H1 (cell line): ENCODE measurements around the gene CD300A. TPM values are rescaled to one million over a fixed set of nuclear protein-coding genes. Genes with fewer than 3 reads are reported as not detected.

ENCODE experiments used
- CTCF ChIA-PET: fragments of 300-600 bp; sonication (Branson Sonifier 250); formaldehyde crosslinking; loops from one replicate; lab custom pipeline; 2021; ENCODE audit not compliant: partially characterized antibody; lab: Charles Lee
- POLR2A ChIA-PET: fragments of 300-600 bp; sonication (Branson Sonifier 250); formaldehyde crosslinking; loops from one replicate; lab custom pipeline; 2021; ENCODE audit warnings: inconsistent platforms; ENCODE audit not compliant: partially characterized antibody; lab: Charles Lee
- DNase-seq, 2 experiments: peaks; one replicate each; pipeline versions ENCODE4 v3.0.0 to v3.0.0-alpha.2; 2010 to 2022; ENCODE audit warnings: low spot score in 2 of 2, low read depth in 1 of 2, mixed read lengths in 1 of 2
- FAIRE-seq: peaks from 2 replicates; lab custom pipeline; 2011; peaks lifted over from hg19 to GRCh38; lab: Jason Lieb, UNC
- H2AFZ ChIP-seq: 2 replicates; pipeline ENCODE4 v1.8.1; 2012; ENCODE audit warnings: low read length, inconsistent platforms
- H2AK5ac ChIP-seq: 2 replicates; pipeline ENCODE4 v1.6.1; 2013; ENCODE audit warnings: low read depth, low read length
- H2BK120ac ChIP-seq: replicated peaks from 2 replicates; pipeline ENCODE3; 2013; ENCODE audit warnings: low read depth, low read length, inconsistent platforms
- H2BK12ac ChIP-seq: 2 replicates; pipeline ENCODE4 v1.6.1; 2013; ENCODE audit warnings: low read depth, low read length
- H2BK15ac ChIP-seq: 2 replicates; pipeline ENCODE4 v1.6.1; 2013; ENCODE audit warnings: low read length
- H2BK20ac ChIP-seq: 2 replicates; pipeline ENCODE4 v1.6.1; 2013; ENCODE audit warnings: low read length
- H2BK5ac ChIP-seq: 2 replicates; pipeline ENCODE4 v1.6.1; 2013; ENCODE audit warnings: low read depth, low read length
- H3K14ac ChIP-seq: 2 replicates; pipeline ENCODE4 v1.6.1; 2013; ENCODE audit warnings: inconsistent platforms; ENCODE audit not compliant: insufficient read length
- H3K18ac ChIP-seq: 2 replicates; pipeline ENCODE4 v1.6.1; 2013; ENCODE audit warnings: low read length; ENCODE audit errors: extremely low read depth
- H3K23ac ChIP-seq: 2 replicates; pipeline ENCODE4 v1.6.1; 2013; ENCODE audit warnings: inconsistent platforms; ENCODE audit not compliant: insufficient read length
- H3K23me2 ChIP-seq: 2 replicates; pipeline ENCODE4 v1.6.1; 2013; ENCODE audit warnings: low read depth, low read length
- H3K27ac ChIP-seq: 2 replicates; pipeline ENCODE4 v1.6.1; 2011; ENCODE audit warnings: low read depth, low read length, inconsistent platforms
- H3K27me3 ChIP-seq, 4 experiments: replicated peaks in 1 of 4; 1 replicate in 1 of 4; 2 replicates in 3 of 4; pipeline versions ENCODE4 v1.6.1 to v1.8.1; 2011 to 2013; ENCODE audit warnings: low read length in 3 of 4, mild to moderate bottlenecking in 3 of 4, inconsistent platforms in 2 of 4, mixed read lengths in 2 of 4, moderate library complexity in 1 of 4; ENCODE audit not compliant: control insufficient read depth in 3 of 4, insufficient read depth in 3 of 4; ENCODE audit errors: extremely low read depth in 1 of 4
- H3K36me3 ChIP-seq, 4 experiments: 2 replicates each; pipeline versions ENCODE4 v1.6.1 to v1.8.1; 2011 to 2013; ENCODE audit warnings: mild to moderate bottlenecking in 4 of 4, low read length in 3 of 4, moderate library complexity in 2 of 4, control low read depth in 1 of 4, inconsistent platforms in 1 of 4; ENCODE audit not compliant: insufficient read depth in 4 of 4, control insufficient read depth in 2 of 4
- H3K4ac ChIP-seq: replicated peaks from 2 replicates; pipeline ENCODE3; 2013; ENCODE audit warnings: low read length, low read depth, mixed read lengths, inconsistent platforms; ENCODE audit not compliant: insufficient read length
- H3K4me1 ChIP-seq, 4 experiments: replicated peaks in 1 of 4; 1 replicate in 1 of 4; 2 replicates in 3 of 4; pipeline versions ENCODE4 v1.6.1 to v1.8.1; 2011 to 2013; ENCODE audit warnings: low read length in 3 of 4, inconsistent platforms in 2 of 4, mixed read lengths in 1 of 4; ENCODE audit not compliant: insufficient read depth in 4 of 4, control insufficient read depth in 3 of 4
- H3K4me2 ChIP-seq, 2 experiments: 2 replicates each; pipeline versions ENCODE4 v1.6.1 to v1.8.1; 2011 to 2013; ENCODE audit warnings: low read depth in 2 of 2, low read length in 2 of 2, control low read depth in 1 of 2, inconsistent platforms in 1 of 2, mild to moderate bottlenecking in 1 of 2; ENCODE audit not compliant: insufficient read depth in 1 of 2
- H3K4me3 ChIP-seq, 4 experiments: fragments of 200-600, 300-600 bp in 1 of 4; sonication (generic), shearing (Covaris generic), sonication (Bioruptor Twin) in 1 of 4; 2 replicates each; pipeline versions ENCODE4 v1.5.1 to v1.8.1; 2011 to 2016; ENCODE audit warnings: low read length in 4 of 4, low read depth in 3 of 4, control low read depth in 2 of 4, inconsistent platforms in 2 of 4, mild to moderate bottlenecking in 2 of 4, mixed read lengths in 1 of 4, moderate library complexity in 1 of 4; ENCODE audit not compliant: insufficient read depth in 2 of 4; ENCODE audit errors: extremely low read depth in 1 of 4
- H3K56ac ChIP-seq: replicated peaks from 2 replicates; pipeline ENCODE3; 2013; ENCODE audit warnings: low read depth, mild to moderate bottlenecking, mixed read lengths, low read length, inconsistent platforms; ENCODE audit not compliant: insufficient read length
- H3K79me1 ChIP-seq: 2 replicates; pipeline ENCODE4 v1.6.1; 2013; ENCODE audit warnings: low read depth, low read length, control low read depth
- H3K79me2 ChIP-seq, 2 experiments: 2 replicates each; pipeline versions ENCODE4 v1.6.1 to v1.8.1; 2012 to 2013; ENCODE audit warnings: low read length in 2 of 2, mild to moderate bottlenecking in 2 of 2, inconsistent platforms in 1 of 2; ENCODE audit not compliant: insufficient read depth in 2 of 2, control insufficient read depth in 1 of 2
- H3K9ac ChIP-seq, 4 experiments: replicated peaks in 1 of 4; 1 replicate in 1 of 4; 2 replicates in 3 of 4; pipeline versions ENCODE4 v1.6.1 to v1.8.1; 2011 to 2013; ENCODE audit warnings: low read depth in 3 of 4, low read length in 3 of 4, control low read depth in 2 of 4, mild to moderate bottlenecking in 2 of 4, moderate library complexity in 2 of 4, inconsistent platforms in 1 of 4; ENCODE audit errors: extremely low read depth in 1 of 4
- H3K9me3 ChIP-seq, 2 experiments: 2 replicates each; pipeline versions ENCODE4 v1.6.1 to v1.8.1; 2012 to 2013; ENCODE audit warnings: mild to moderate bottlenecking in 2 of 2, moderate library complexity in 2 of 2, control low read depth in 1 of 2, inconsistent platforms in 1 of 2, low read depth in 1 of 2, low read length in 1 of 2, mixed read lengths in 1 of 2; ENCODE audit not compliant: insufficient read depth in 2 of 2
- H4K20me1 ChIP-seq, 2 experiments: replicated peaks in 1 of 2; 2 replicates each; pipeline versions ENCODE3 to v1.8.1; 2011 to 2013; ENCODE audit warnings: inconsistent platforms in 2 of 2, low read length in 2 of 2, mild to moderate bottlenecking in 1 of 2; ENCODE audit not compliant: insufficient read depth in 2 of 2, control insufficient read depth in 1 of 2
- H4K5ac ChIP-seq: 2 replicates; pipeline ENCODE4 v1.6.1; 2013; ENCODE audit warnings: low read length, low read depth, mixed read lengths, inconsistent platforms; ENCODE audit not compliant: insufficient read length
- H4K8ac ChIP-seq: 2 replicates; pipeline ENCODE4 v1.8.0; 2013; ENCODE audit warnings: mild to moderate bottlenecking, moderate library complexity, low read length, inconsistent platforms; ENCODE audit not compliant: insufficient read depth; ENCODE audit errors: extremely low read depth
- H4K91ac ChIP-seq: replicated peaks from 2 replicates; pipeline ENCODE3; 2013; ENCODE audit warnings: low read length, mixed read lengths, inconsistent platforms; ENCODE audit not compliant: insufficient read length
- MAFK ChIP-seq: IDR thresholded peaks from 2 replicates; pipeline ENCODE4 v1.6.1; 2012; ENCODE audit warnings: low read depth, mild to moderate bottlenecking, improper control_type of control experiment, low read length
- SP2 ChIP-seq: IDR thresholded peaks from 2 replicates; pipeline ENCODE4 v1.6.1; 2012; ENCODE audit warnings: mild to moderate bottlenecking, low read length, inconsistent platforms
- WGBS, 2 experiments: shearing (Covaris generic) in 1 of 2; methylation state at CpG; one replicate each; pipeline versions ENCODE4 v1.1.6 to v1.1.7; 2013 to 2015; ENCODE audit warnings: low lambda C conversion rate in 2 of 2, mixed read lengths in 2 of 2, inconsistent platforms in 1 of 2, low coverage in 1 of 2, missing lambda C conversion rate in 1 of 2; ENCODE audit not compliant: insufficient replicate concordance in 2 of 2, insufficient coverage in 1 of 2, insufficient read length in 1 of 2; ENCODE audit errors: extremely low coverage in 1 of 2, missing lambda C conversion rate in 1 of 2; 5-methylcytosine and 5-hydroxymethylcytosine counted together
- polyA plus RNA-seq, 7 experiments: library from polyadenylated mRNA; depleted of rRNA in 3 of 7; stranded (reverse) in 5 of 7; unstranded in 2 of 7; fragments of >200 nt in 5 of 7; fragments of 200-250 nt in 2 of 7; gene quantifications; 1 replicate in 5 of 7; 2 replicates in 1 of 7; 4 replicates in 1 of 7; pipeline versions ENCODE4 v1.2.1 to v1.2.3, GENCODE V29; 2011 to 2013; ENCODE audit warnings: missing spikeins in 2 of 7, mixed read lengths in 2 of 7
- total RNA-seq: library from RNA; stranded (reverse); fragmentation: NEBNext Ultra II Directional; extraction: Animal tissue kit (Norgen Biotek cat#: 25700); gene quantifications from 2 replicates; pipeline ENCODE4 v1.2.1, GENCODE V29; 2021

Gene CD300A
- total and polyA plus RNA-seq, 2 of the 8 experiments (the other 6 are each of a cell fraction or from before 2014, with no cell fraction given) = 0.52 to 1.3 TPM

DNA sequence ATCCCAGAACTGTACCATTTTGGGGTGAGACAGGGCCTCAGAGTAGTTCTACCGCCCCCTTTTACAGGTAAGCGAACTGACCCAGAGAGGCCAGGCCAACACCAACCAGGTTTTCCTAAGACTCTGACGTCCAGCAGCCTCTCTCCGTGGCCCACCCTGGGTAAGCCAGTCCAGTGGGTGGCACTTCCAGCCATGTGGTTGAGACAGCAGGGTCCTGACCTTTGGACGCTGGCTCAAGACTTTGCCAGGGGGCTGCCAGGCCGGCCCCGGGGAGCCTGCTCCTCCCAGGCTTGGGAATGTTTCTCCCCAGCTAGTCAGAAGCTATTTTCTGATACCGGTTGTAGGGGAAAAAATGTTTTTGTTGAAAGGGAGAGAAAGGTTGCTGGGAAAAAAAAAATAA is 17.7 kb upstream of the CD300A start:
- ChIA-PET CTCF (interaction anchor here (1.0 to 8.4 kb wide), 7 partner anchors 7 to 117 kb away, joined by 3 to 93 read pairs (median 4); no protein-coding TSS in a partner anchor), POLR2A (interaction anchor here (1.3 to 2.5 kb wide), 2 partner anchors 9 to 15 kb away, joined by 3 to 7 read pairs; no protein-coding TSS in a partner anchor)
- H4K91ac ChIP-seq = no peak overlapping the region
- H3K4me3 ChIP-seq = no peak overlapping the region
- WGBS, 2 experiments = 86% methylated on average over 8 of the region's 8 CpGs; no CpG with 5 or more reads in 1 of the 2 experiments
- no peak overlapping the region for H3K4me2 ChIP-seq
- no peak overlapping the region for H2AK5ac ChIP-seq
- no peak overlapping the region for H3K14ac ChIP-seq
- FAIRE-seq (no peak), DNase-seq (no peak)
- no peak overlapping the region for H2BK5ac ChIP-seq
- H4K8ac ChIP-seq = no peak overlapping the region
- H3K9ac ChIP-seq = no peak overlapping the region
- peaks cover 4% of the 10 kb centered on the region in 2 experiments for H4K20me1 ChIP-seq
- H3K79me2 ChIP-seq = no peaks in the 10 kb centered on the region
- peaks cover 0 to 29% (median 20%) of the 10 kb centered on the region in 4 experiments; a peak in 6 of 7 replicates for H3K4me1 ChIP-seq
- H4K5ac ChIP-seq = no peak overlapping the region
- H3K79me1 ChIP-seq = no peaks in the 10 kb centered on the region
- no peak overlapping the region for H2BK15ac ChIP-seq
- no peak overlapping the region for H3K56ac ChIP-seq
- H3K23ac ChIP-seq = no peak overlapping the region
- TF ChIP-seq SP2 (no peak), MAFK (no peak)
- TF ChIP-seq, all 59 proteins: peak for 0
- no peaks in the 10 kb centered on the region for H3K9me3 ChIP-seq
- H2BK12ac ChIP-seq = no peak overlapping the region
- H3K23me2 ChIP-seq = peaks cover 8% of the 10 kb centered on the region; the same call in 1 of the 2 replicates
- H3K27me3 ChIP-seq = peaks cover 0 to 16% (median 11%) of the 10 kb centered on the region in 4 experiments; a peak in 6 of 7 replicates
- H2AFZ ChIP-seq = no peak overlapping the region
- H3K18ac ChIP-seq = no peak overlapping the region
- peaks cover 0 to 6% (median 0%) of the 10 kb centered on the region in 4 experiments; a peak in 1 of 8 replicates for H3K36me3 ChIP-seq
- H2BK120ac ChIP-seq = no peak overlapping the region
- H3K27ac ChIP-seq = no peak overlapping the region
- H3K4ac ChIP-seq = no peak overlapping the region
- H2BK20ac ChIP-seq = no peak overlapping the region
